ENCODE data around the gene ACYP2.
"Not testable (repeated sequence)": the region's sequence is repeated elsewhere in the genome, so short reads cannot be mapped to it uniquely, and the experiment has no call there.

Gene ACYP2

DNA sequence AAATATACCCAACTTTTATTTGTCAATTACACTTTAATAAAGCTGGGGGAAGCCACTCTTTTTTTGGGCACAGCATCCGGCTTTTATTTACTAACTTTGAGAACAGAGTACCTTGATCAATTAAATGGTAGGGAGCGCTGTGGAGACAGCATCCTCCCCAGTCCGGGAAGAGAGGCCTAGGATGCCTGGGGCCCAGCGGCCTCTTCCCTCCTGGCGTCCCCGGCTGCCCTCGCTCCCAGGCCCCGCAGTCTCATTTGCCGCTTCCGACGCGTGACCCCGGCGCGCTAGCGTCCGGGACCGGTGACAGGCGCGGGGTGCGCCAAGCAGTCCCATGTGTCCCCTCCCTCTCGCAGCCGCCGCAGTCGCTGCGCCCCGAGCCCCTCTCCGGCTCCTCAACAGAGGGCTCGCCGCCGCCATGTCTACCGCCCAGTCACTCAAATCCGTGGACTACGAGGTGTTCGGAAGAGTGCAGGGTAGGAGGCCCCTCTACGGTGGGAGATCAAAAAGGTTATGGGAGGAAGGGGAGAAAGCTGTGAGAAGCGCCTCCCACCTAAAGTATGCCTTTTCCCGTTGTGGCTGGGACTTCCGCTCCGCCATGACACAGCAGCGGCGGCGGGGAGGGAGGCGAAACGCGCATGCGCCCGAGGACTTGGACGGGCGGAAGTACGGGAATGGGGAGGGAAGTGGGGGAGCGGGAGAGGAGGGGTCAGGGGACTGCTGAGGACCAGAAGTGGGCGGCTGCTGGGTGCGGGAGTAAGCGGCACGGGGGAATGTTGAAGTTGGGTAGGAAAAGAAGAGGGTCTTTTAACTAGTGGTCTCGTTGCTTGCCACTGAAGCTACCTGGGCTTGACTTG is at the start of gene ACYP2:
TSS of gene ACYP2 (plus strand) at position 332 of the 854 bp plus-strand sequence.
- peak; percentile 97 for DNase-seq

DNA sequence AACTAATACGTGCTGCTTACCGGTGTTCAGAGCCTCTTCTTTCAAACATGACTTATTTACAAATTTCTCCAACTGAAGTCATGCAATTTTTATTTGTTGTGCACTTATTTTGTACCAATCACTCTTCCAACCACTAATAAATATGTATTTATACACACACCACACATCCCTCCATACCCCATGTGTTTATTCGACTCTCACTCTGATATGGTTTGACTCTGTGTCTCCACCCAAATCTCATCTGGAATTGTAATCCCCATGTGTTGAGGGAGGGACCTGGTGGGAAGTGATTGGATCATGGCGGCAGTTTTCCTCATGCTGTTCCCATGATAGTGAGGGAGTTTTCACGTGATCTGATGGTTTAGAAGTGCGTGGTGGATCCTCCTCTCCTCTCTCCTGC is 49.5 kb upstream of the ACYP2 start:
- DNase-seq, result no peak

DNA sequence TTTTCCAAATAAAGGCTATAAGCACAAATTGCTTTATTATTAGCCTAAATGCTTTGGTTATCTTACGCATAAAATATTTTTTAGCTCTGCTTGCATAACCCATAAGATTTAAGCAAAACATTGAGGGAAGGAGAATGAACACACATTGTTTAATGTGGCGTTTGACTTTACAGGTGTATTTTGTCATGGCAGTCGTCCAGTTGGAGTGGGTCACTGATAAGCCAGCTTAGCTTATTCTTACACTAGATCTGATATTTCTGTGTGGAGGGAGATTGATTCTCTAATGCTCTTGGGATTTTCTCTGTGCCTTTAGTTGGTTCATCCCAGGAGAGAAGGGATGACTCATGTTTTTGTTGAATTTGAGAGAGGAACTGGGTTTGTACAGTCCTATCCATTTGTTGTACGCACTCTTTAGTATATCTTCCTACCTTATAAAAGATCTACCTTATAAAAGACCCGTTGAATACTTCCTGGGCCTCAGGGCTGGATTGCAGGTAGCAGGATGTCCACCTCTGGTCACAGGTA is 47.5 kb upstream of the ACYP2 start:
- DNase-seq, result no peak

DNA sequence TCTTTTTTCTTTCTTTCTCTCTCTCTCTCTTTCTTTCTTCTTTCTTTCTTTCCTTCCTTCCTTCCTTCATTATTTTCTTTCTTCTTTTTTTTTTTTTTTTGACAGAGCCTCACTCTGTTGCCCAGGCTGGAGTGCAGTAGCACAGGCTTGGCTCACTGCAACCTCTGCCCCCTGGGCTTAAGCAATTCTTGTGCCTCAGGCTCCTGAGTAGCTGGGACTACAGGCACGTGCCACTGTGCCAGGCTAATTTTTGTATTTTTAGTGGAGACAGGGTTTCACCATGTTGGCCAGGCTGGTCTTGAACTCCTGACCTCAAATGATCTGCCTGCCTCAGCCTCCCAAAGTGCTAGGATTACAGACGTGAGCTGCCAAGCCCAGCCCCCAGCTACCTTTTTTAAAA is 42.9 kb upstream of the ACYP2 start:
- not testable (repeated sequence) for DNase-seq

DNA sequence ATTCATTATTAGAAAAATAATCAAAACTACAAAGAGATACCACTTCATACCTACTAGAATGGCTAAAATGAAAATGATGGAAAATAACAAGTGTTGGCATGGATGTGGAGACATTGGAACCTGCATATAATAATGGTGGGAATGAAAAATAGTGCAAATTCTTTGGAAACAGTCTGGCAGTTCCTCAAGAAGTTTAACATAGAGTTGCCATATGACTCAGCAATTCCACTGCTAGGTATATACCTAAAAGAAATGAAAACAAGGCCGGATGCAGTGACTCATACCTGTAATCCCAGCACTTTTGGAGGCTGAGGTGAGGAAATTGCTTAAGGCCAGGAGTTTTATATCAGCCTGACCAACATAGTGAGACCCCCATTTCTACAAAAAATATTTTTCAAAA is 41.6 kb upstream of the ACYP2 start:
- DNase-seq, result no peak

DNA sequence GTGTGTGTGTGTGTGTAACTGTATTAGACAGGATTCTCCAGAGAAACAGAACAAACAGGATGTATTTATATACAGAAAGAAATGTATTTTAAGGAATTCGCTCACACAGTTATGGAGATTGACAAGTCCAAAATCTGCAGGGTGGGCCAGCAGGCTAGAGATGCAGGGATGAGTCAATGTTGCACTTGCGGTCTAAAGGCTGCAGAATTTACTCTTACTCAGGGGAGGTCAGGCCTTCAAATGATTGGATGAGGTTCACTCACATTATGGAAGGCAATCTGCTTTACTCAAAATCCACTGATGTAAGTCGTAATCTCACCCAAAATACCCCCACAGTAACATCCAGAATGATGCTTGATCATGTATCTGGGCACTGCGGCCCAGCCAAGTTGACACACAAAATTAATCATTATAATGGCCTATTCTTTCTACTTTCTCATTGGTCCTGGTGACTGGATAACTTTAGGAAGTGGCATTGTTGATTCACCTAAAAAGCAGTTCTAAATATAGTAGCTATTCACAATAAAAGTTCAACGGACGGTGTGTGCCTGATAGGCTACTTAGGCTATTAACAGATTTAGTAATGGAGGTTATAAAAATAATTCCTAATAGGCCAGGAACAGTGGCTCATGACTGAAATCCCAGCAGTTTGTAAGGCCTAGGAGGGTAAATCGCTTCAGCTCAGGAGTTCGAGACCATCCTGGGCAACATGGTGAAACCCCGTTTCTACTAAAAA is 40.6 kb upstream of the ACYP2 start:
- no peak for DNase-seq

DNA sequence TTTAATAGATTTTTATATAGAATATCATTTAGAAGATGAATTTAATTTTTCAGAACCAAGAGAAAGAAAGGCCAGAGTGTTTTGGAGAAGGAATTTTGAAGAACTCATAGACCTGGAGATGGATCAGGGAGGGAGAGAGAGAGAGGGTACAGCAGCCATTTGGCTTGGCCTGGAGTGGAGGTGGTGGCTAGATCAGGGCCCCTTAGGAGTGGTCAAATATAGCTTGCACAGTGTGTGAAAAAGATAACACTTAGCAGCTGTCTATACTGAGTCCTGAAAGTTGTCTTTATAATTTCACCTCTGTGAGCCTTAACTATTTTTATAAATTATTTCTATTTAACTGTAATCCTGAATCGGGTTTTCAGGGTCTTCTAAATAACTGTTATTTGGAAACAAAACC is 38.8 kb upstream of the ACYP2 start:
- no peak for DNase-seq

DNA sequence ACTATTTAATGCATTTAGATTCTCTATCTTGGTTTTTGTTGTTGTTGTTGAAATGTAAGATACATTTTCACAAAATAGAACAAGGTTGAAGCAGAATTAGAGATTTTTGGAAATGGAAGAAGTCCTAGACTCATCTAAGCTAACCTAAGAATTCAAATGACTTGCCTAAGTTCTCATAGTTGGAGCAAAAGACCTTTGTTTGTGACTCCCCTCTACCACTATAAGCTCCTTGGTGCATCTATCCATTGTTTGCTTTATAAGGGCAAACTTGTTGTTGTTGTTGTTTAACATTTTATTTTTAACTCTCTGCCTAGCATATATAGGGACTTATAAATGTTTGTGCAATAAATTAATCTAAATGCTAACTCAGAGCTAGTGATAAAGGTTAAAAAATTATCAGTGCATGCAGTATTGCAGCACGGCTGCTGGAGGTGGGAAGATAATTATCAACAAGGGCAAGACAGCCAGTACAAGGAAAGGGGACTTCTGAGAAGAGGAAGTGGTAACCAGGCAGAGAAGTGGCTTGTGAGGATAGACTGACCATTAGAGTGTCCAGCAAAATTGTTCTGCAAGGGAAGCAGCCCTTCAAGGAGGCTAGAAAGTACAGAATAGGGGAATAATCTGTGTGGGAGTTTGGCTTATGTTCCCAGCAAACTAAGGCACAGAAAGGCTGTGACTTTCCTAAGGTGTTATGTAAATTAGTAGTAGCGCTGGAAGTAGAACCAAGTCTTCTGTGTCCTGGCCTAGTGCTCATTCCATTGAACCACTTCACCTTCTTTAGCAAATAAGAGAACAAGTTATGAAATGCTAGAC is 38.1 kb upstream of the ACYP2 start:
- no peak for DNase-seq

DNA sequence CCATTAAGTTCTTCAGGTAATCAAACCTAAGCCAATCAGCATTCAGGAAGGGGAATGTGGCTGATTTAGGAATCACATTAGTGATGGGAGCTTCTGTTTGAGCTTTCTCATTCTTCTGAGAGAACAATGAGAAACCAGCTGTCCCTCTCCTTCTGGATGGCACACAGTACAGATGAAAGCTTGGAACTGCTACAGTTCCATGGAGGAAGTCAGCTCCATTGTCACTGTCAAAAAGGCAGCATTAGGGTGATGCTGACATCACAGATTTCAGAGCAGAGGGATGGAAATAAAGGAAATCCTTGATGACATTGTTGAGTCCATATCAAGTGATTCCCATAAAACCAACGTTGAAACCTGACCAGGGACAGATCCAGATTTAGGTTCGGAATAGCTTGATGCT is 36.1 kb upstream of the ACYP2 start:
- DNase-seq, result no peak

DNA sequence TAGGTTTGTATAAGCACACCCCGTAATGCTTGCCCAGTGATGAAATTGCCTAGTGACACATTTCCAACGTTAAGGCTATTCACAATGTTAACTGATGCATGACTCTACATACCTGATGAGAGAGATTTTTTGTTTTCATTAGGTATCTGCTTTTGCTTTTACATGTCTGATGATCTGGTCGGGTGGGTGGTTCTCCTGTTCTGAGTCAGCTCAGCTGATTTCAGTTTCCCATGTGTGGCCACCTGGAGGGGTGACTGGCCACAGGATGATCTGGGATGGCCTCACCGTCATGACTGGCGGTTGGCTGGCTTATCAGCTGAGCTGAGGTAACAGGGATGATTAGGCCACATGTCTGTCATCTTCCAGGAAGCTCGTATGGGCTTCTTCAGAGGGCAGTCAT is 33.8 kb upstream of the ACYP2 start:
- no peak for DNase-seq

DNA sequence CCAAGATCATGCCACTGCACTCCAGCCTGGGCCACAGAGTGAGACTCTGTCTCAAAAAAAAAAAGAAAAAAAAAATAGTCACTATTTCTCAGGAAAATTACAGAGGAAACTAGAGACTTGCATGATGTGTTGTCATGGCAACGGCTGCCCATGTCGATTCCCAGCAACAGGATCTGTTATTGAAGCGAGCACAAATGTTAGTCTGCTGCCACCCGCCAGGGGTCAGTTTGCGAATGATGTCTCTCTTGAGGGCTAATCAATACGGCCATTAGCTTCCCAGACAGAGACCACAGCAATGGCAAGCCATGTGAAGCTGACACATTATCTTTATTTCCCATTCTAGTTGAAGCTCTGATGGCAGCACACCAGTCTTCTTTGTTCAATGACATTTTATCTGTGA is 32.4 kb upstream of the ACYP2 start:
- DNase-seq, result no peak

DNA sequence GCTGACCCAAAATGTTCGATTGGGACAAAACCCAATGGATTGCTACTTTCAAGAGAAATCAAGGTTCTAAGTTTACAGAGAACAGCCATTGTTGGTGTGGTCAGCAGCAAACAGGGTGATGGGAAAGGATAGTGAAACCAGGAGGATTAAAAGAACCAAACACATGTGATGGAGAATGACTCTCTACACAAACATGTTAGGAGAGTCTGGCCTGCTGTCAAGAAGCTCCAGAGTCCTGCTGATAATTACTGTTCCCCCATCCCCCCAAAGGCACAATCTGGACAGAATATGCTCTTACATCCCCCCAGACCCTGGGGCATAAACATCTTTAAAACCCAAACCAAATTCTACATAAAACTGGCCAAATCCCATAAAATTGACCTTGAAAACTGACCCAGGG is 32.0 kb upstream of the ACYP2 start:
- DNase-seq, result no peak

DNA sequence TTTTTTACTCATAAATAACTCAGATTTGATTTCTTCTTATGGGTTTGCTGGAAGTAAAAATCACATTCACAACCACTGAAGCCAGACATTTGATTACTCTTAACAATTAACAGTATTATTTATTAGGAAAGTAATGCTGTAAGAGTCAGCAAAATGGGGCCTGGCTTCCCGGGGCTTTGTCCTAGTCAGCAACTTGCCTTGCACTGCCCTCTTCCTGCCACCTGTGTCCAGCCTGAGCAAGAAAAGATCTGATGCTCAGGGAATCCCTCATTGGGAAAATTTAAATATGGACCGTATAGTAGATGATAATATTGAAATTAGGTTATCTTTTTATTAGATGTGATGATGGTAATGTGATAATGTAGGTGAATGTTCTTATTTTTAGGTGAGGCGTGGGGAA is 30.8 kb upstream of the ACYP2 start:
- DNase-seq, result no peak

DNA sequence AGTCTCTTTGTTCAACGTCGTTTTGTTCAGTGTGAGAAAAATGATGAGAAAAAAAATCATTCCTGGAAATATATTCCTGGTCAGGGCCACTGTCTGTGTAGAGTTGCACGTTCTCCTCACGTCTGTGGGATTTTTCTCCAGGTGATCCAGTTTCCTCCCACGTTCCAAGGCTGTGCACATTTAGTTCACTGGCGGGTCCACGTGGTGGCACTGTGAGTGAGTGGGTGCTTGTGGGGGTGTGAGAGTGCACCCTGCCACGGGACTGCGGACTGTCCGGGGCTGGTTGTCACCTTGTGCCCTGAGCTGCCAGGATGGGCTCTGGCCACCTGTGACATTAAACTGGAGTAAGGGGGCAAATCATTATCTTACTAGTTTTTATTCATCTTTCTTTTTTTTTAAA is 30.3 kb upstream of the ACYP2 start:
- no peak for DNase-seq

DNA sequence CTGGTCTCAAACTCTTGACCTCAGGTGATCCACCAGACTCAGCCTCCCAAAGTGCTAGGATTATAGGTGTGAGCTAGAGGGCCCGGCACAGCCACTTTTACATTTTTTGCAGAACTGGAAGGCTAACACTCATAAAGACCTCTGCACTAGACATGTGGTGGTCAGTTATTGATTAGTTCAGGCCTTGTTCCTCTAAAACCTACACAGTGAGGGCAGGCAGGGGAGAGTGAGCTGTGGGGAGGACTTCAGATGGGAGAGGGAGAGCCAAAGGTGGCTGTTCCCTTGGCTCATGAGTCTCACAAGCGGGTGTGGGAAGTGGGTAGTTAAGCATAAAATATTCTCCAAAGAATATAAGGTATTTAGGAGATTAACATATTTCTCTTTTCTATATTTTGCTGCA is 29.3 kb upstream of the ACYP2 start:
- DNase-seq, result no peak

DNA sequence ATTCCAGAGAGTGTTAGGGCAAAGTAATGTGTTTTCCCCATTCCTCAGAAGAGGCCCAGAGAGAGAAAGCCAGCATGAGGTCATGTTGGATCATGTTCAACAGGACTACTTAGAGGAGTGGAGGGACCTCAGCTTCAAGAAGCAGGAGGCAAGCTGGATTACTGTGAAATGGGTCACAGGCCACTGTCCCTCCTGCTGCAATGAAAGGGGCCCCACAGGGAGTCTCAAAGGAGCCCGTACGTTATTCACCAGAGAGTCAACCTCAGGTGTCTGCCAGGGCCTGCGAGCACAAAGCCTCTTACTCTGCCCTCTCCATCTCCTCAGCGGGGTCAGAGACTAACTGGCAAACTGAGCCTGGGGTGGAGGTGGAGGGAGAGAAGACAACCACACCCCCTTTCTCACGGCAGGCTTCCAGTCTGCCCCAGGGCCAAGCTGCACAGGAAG is 27.2 kb upstream of the ACYP2 start:
- no peak for DNase-seq

DNA sequence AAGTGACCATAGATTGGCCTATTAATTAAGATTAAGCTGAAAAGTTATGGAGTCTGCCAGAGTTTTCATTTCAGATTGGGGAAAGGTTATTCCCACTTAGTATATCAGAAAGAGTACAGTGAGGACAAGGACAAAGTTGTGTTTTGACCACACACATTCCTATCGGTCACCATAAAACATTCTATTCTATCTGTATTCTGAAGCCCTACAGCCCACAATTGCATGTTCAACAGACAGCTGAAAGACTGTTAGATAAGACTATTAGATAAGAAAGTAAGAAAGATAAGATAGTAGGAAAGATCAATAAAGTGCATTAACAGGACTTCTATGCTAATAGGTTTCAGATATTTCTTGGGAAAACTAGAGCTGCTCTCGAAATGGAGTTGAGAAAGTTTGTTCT is 26.7 kb upstream of the ACYP2 start:
- no peak for DNase-seq

DNA sequence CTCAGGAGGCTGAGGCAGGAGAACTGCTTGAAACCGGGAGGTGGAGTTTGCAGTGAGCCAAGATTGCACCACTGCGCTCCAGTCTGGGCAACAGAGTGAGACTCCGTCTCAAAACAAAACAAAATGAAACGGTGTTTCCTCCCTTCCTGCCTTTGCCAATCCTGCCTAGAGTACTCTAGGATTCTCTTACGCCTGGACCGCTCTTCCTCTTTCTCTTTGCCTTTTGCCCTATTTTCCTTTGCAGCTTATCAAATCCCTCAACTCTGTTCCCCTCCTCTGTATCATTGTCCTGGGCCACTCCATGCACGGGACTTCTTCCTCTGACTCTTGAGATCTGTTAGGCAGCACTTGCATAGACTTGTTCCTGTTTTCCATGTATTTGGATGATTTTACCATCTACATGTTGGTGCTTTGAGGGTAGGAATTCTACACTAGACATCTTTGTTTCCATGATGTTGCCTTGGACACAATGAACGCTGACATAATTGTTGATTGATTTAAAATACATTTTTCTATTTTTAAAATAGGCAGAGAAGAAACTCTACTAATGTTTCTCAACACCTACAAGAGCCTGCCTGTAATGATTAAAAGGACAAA is 24.8 kb upstream of the ACYP2 start:
- DNase-seq, result no peak

DNA sequence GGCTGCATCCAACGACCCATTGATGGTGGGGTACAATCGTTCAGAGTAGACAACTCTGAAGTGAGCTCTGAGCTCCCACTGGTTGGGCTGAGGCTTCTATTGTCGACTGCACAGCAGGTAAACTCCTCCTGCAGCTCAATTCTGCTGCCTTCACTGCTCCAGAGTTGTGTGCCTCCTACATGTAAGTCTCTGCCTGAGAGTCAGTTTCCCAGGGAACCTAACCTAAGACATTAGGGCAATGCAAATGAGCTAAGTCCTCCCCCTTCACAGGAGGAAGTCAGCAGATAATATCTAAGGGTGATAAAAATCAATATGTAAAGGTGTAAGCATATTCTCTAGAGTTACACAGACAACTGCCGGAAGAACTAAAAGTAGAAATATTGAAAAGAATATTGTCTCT is 22.5 kb upstream of the ACYP2 start:
- DNase-seq, result no peak

DNA sequence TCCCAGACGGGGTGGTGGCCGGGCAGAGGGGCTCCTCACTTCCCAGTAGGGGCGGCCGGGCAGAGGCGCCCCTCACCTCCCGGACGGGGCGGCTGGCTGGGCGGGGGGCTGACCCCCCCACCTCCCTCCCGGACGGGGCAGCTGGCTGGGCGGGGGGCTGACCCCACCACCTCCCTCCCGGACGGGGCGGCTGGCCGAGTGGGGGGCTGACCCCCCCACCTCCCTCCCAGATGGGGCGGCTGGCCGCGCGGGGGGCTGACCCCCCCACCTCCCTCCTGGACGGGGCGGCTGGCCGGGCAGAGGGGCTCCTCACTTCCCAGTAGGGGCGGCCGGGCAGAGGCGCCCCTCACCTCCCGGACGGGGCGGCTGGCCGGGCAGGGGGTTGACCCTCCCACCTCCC is 20.0 kb upstream of the ACYP2 start:
- DNase-seq, result not testable (repeated sequence)

DNA sequence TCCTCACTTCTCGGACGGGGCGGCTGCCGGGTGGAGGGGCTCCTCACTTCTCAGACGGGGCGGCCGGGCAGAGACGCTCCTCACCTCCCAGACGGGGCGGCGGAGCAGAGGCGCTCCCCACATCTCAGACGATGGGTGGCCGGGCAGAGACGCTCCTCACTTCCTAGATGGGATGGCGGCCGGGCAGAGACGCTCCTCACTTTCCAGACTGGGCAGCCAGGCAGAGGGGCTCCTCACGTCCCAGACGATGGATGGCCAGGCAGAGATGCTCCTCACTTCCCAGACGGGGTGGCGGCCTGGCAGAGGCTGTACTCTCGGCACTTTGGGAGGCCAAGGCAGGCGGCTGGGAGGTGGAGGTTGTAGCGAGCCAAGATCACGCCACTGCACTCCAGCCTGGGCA is 19.3 kb upstream of the ACYP2 start:
- not testable (repeated sequence) for DNase-seq

DNA sequence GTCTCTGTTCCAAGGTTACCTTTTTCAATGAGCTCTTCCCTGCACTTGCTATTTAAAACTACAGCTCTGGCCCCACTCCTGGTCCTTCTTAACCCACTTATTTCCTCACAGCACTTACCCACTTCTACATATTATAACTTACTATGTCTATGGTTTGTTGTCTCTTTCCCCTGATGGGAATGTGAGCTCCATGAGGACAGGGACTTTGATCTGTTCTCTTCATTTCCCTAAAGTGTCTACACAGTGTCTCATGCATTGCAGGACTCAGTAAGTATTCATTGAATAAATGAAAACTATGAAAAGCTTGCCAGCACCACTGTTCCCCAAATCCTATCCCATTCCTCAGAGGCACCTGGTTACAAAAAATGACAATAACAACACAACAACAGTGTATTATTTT is 18.3 kb upstream of the ACYP2 start:
- no peak for DNase-seq

DNA sequence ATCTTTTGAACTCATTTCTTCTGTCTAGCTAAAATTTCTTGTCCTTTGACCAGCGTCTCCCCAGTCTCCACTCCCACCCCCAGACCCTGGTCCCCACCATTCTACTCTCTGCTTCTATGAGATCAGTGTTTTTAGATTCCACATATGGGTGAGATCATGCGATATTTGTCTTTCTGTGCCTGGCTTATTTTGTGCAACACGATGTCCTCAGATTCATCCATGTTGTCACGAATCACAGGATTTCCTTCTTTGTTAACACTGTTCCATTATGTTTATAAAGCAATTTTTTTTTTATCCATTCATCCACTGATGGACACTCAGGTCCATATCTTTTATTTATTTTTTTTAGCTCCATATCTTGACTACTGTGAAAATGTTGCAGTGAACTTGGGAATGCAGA is 16.0 kb upstream of the ACYP2 start:
- DNase-seq, result no peak
